Measurements from ENCODE around the gene ERICH6B.

ERICH6B gene

DNA sequence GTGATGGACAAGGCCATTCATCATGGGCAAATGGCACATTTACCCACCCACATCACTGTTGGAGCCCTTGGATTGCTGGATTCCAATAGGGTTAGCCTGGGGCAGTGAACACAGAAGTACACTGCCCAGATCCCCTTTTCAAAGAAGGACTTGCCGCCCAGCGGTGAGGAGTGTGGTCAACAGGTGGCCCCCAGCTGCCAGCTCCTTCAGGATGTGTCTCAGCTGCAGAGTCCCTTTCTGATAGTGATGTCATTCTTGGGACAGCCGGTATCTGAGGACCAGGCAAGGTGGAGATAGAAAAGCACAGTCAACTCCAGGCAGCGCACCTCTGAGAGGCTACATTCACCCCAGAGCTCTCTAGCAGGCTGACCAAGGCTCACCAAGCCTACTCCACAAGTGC, 16.9 kb downstream of the ERICH6B start:
- no peak for DNase-seq

GRCh38 chr13:45596800-45597475, 18.6 kb downstream of the ERICH6B start:
- no peak for DNase-seq

DNA sequence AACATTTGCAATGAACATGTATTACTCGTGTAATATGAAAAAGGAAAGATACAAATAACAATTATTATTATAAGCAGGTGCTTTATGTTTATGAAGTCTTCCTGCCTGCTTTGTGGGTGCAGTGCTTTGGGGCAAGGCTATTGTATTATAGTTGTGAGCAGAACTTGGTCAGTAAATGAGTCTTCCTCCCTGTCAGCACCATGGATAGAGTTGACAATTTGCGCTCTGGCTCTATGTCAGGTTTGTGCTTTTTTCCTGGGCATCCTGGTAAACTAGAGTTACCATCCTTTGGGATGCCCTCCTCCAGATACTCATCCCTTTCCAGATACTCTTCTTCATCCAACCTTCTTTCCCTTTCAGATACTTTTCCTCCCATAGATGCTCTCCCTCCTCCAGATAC, 19.6 kb downstream of the ERICH6B start:
- DNase-seq: no peak

- no peak for DNase-seq
Measured at GRCh38 chr13:45594764-45595163, 20.8 kb downstream of the ERICH6B start.

GRCh38 chr13:45594227-45594626, 21.3 kb downstream of the ERICH6B start:
- DNase-seq: no peak

DNA sequence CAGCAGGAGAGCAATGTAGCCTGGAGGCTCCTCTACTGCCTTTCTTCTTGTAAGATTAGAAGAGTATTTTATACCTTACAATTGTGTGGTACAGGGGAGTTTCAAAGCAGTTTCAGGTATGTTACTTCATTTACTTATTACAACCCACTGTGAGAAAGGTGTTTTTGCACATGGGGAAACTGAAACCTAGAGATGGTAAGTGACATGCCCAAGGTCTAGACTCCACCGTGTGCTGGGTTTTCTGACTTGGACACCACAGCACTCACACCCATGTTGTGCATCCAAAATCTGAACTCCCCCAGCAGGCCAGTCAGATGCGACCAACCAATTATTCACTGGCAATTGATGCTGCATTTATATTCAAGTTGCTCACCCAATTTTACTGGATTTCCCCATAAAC, 22.8 kb downstream of the ERICH6B start:
- DNase-seq: no peak

GRCh38 chr13:45590066-45590465, 25.5 kb downstream of the ERICH6B start:
- no peak for DNase-seq

GRCh38 chr13:45587897-45588296, 27.6 kb downstream of the ERICH6B start:
- no peak for DNase-seq

- no peak for DNase-seq
Measured at GRCh38 chr13:45584816-45585215, 30.7 kb downstream of the ERICH6B start.

GRCh38 chr13:45582408-45583076, 33.0 kb downstream of the ERICH6B start:
- no peak for DNase-seq

GRCh38 chr13:45576466-45576865, 39.1 kb downstream of the ERICH6B start:
- DNase-seq: no peak

- no peak for DNase-seq
Measured at GRCh38 chr13:45575830-45576180, 39.7 kb downstream of the ERICH6B start.

- no peak for DNase-seq
Measured at GRCh38 chr13:45575146-45575829, 40.3 kb downstream of the ERICH6B start.

DNA sequence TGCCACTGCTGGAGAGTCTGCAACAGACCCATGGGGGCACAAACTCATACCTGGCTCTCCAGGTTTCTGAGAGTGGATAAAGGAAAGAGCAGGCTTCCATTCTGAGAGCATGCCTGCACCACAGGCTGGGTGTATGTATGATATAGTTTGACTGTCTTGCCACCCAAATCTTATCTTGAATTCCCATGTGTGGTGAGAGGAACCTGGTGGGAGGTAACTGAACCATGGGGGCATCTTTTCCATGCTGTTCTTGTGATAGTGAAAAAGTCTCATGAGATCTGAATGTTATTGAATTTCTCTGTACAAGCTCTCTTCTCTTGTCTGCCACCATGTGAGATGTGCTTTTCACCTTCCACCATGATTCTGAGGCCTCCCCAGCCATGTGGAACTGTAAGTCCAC, 50.2 kb downstream of the ERICH6B start:
- no peak for DNase-seq

DNA sequence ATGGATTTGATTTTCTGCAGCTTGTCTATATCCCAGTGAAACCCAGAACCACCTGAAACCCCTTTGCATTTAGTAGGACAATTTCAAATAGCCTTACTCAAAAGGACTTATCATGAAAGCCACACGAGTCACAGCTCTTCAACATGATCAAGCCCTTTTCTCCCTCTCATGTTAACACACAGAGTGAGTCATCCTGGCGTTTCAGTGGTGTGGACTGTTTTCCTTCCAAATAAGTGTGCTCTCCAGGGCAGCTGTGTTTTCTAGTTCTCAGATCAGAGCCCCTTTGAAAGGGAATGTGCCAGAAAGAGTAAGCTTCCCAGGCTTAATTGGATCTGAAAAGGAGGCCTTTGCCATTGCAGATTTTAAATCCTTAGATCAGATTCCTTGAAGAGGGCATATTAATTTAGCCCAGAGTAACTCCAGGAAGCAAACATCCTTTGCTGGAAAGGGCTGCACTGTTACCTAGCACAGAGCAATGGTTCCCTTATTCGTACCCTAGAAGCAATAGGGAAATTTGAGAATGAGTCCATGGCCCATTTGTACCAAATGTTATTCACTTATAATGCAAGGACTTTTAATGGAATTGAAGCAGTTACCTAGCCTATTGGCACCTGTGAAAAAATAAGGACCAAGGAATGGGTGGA, 51.3 kb downstream of the ERICH6B start:
- no peak for DNase-seq

GRCh38 chr13:45554604-45555109, 60.9 kb downstream of the ERICH6B start:
- no peak for DNase-seq

DNA sequence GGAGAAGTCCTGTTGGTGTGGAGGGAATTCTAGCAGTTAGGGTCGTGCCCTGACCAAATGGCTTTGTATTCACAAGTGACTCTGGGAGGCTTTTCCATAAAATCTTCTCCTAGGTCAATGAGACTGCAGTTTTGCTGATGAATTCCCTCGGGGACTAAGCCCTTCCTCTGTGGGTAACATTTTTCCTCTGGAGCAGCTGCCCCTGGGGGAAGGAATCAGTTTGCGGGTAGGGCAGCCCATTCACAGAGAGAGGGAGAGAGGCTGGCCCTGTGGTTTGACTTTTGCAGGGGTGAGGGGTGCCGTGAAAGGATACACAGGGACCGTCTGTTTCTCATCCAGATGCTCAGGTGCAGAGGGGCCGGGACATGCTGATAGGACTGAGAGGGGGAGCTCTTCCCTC, 67.3 kb downstream of the ERICH6B start:
- DNase-seq: no peak

DNA sequence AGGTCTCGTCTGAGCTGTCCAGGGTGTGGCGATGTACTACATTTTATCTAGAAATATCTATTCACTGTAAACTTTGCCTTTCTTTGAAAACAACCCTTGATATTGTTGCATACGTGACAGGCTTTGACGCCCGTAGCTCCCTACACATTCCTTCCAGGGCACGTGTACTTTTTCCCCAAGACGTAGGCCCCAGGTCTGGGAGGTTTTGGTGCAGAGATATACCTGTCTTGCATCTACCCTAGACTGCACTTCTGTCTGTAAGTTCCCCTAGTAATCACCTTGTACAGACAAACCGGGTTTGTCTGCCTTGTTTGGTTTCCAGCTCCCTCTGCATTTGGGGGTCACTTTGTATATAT, 69.2 kb downstream of the ERICH6B start:
- no peak for DNase-seq

GRCh38 chr13:45545686-45546409, 69.7 kb downstream of the ERICH6B start:
- DNase-seq: no peak

DNA sequence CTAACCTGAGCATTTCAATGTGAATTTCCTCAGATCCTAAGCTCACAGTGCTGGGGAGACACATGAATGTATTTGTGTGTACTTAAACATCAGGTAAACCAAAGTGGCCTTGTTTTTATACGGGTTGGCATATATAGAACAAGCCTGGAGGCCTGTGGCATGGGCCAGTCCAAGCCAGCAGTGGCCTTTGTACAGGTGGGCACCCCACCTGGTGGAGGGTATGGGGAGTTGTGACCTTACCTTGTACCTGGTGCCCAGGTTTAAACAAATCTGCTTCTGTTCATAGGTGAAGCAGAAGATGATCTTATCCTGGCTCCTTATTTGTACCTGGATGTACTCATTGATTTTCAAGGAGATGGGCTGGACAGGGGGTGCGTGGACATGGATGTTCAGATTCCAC, 71.0 kb downstream of the ERICH6B start:
- no peak for DNase-seq

GRCh38 chr13:45542878-45543277, 72.7 kb downstream of the ERICH6B start:
- DNase-seq: no peak

DNA sequence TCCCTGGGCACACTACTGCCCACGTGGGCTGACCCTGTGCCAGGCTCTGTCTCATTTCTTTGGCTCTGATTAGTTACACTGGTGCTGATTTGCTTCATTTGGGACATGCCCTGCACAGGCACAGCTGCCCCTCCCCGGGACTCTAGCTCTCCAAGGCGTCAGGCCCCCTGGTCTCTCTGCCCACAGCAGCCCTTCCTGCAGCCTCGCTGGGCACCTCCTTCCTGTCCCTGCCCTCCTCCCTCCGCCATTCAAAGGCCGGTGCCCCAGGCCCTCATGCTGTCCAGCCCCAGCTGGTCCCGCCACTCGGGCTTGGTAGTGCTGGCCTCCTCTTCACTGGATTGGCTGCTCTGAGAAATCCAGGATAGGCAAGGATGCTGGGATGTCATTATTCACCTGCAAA, 73.1 kb downstream of the ERICH6B start:
- no peak for DNase-seq

DNA sequence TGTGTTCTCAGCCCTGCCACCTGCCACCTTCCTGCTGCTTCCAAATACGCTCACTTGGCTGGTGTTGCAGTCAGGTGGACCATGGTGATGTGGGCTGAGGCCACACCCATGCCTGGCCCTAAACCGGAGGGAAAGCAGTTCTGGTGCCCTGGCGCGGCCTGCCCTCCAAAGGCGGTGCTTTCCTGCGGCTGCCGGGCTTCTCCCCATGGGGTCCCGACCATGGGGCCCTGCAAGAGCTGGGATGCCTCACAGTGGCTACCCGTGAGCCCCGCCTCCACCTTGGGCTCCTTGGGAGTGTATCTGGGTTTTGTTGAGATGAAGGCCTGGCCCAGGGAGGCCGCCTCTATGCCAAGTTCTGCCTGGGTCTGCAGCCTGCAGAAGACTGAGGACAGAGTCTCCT, 73.7 kb downstream of the ERICH6B start:
- no peak for DNase-seq

All from activated CD4-positive, alpha-beta T cell treated with anti-CD3 and anti-CD28 coated beads, Interleukin-2, amount 50 U/mL, for 4 hours (primary cell).